IMR-90 (cell line): Measurements from ENCODE around the gene MTMR11. TPM values are rescaled to one million over a fixed set of nuclear protein-coding genes. Genes with fewer than 3 reads are reported as not detected.

ENCODE experiments used
- ATAC-seq: fragments of 200-7000 bp; cut with Tn5 transposase; 2 replicates; pipeline ENCODE4 v1.9.1; 2020; ENCODE audit warnings: low read depth, mild to moderate bottlenecking, moderate library complexity
- BruUV-seq: library from RNA; stranded (reverse); fragments of 400-500 nt; replicated peaks from 2 replicates; lab custom pipeline; 2021; lab: Mats Ljungman, UMichigan
- CTCF ChIA-PET: fragments of 300-600 bp; formaldehyde crosslinking; extraction: SDS; loops from one replicate; lab custom pipeline; 2021; ENCODE audit warnings: antibody characterized with exemption; lab: Yijun Ruan, JAX
- POLR2A ChIA-PET: fragments of 300-600 bp; sonication (Branson Sonifier 250); formaldehyde crosslinking; loops from one replicate; lab custom pipeline; 2022; ENCODE audit warnings: antibody characterized with exemption; ENCODE audit not compliant: unreplicated experiment; lab: Charles Lee
- DNase-seq: peaks from one replicate; pipeline ENCODE4 v3.0.0; 2013
- H2AFZ ChIP-seq: replicated peaks from 2 replicates; pipeline ENCODE3; 2013; ENCODE audit warnings: low read length, mild to moderate bottlenecking; ENCODE audit not compliant: poor library complexity
- H2AK5ac ChIP-seq: 2 replicates; pipeline ENCODE4 v1.6.1; 2013; ENCODE audit warnings: low read depth, low read length, inconsistent platforms
- H2AK9ac ChIP-seq: replicated peaks from 2 replicates; pipeline ENCODE3; 2013; ENCODE audit warnings: mild to moderate bottlenecking, low read depth, low read length, moderate library complexity; ENCODE audit not compliant: poor library complexity
- H2BK120ac ChIP-seq: 2 replicates; pipeline ENCODE4 v1.6.1; 2013; ENCODE audit warnings: low read depth, low read length, inconsistent platforms
- H2BK15ac ChIP-seq: 3 replicates; pipeline ENCODE4 v1.6.1; 2013; ENCODE audit warnings: low read depth, low read length, inconsistent platforms
- H2BK20ac ChIP-seq: 2 replicates; pipeline ENCODE4 v1.6.1; 2013; ENCODE audit warnings: low read depth, mild to moderate bottlenecking, inconsistent platforms, low read length, moderate library complexity
- H2BK5ac ChIP-seq: 2 replicates; pipeline ENCODE4 v1.6.1; 2013; ENCODE audit warnings: mild to moderate bottlenecking, low read depth, low read length, inconsistent platforms; ENCODE audit not compliant: poor library complexity, severe bottlenecking
- H3K14ac ChIP-seq: replicated peaks from 2 replicates; pipeline ENCODE4 v1.6.1; 2013; ENCODE audit warnings: low read depth, low read length, inconsistent platforms
- H3K18ac ChIP-seq: 2 replicates; pipeline ENCODE4 v1.6.1; 2013; ENCODE audit warnings: low read depth, low read length, control low read depth
- H3K23ac ChIP-seq: 2 replicates; pipeline ENCODE4 v1.6.1; 2013; ENCODE audit warnings: low read depth, low read length, inconsistent platforms
- H3K27ac ChIP-seq: 2 replicates; pipeline ENCODE4 v1.5.1; 2013; ENCODE audit warnings: mild to moderate bottlenecking, control low read depth, low read length; ENCODE audit not compliant: insufficient read depth
- H3K27me3 ChIP-seq: 2 replicates; pipeline ENCODE4 v1.6.1; 2013; ENCODE audit warnings: low read length; ENCODE audit not compliant: control insufficient read depth, insufficient read depth
- H3K36me3 ChIP-seq: 2 replicates; pipeline ENCODE4 v1.6.1; 2013; ENCODE audit warnings: low read length, mixed read lengths; ENCODE audit not compliant: control insufficient read depth, insufficient read depth
- H3K4ac ChIP-seq: 2 replicates; pipeline ENCODE4 v1.6.1; 2013; ENCODE audit warnings: low read depth, low read length, inconsistent platforms
- H3K4me1 ChIP-seq: 2 replicates; pipeline ENCODE4 v1.6.1; 2013; ENCODE audit warnings: low read length, mixed read lengths; ENCODE audit not compliant: control insufficient read depth, insufficient read depth
- H3K4me2 ChIP-seq: 2 replicates; pipeline ENCODE4 v1.6.1; 2013; ENCODE audit warnings: low read depth, mild to moderate bottlenecking, control low read depth, low read length, moderate library complexity
- H3K4me3 ChIP-seq: 2 replicates; pipeline ENCODE4 v1.5.1; 2013; ENCODE audit warnings: low read depth, mild to moderate bottlenecking, control low read depth, low read length, moderate library complexity; ENCODE audit not compliant: insufficient read depth
- H3K56ac ChIP-seq: 2 replicates; pipeline ENCODE4 v1.6.1; 2013; ENCODE audit warnings: low read length, inconsistent platforms; ENCODE audit not compliant: insufficient read depth; ENCODE audit errors: extremely low read depth
- H3K79me1 ChIP-seq, 2 experiments: 2 replicates each; pipeline ENCODE4 v1.6.1; 2013; ENCODE audit warnings: low read length in 2 of 2, inconsistent platforms in 1 of 2, low read depth in 1 of 2
- H3K9ac ChIP-seq: 2 replicates; pipeline ENCODE4 v1.6.1; 2013; ENCODE audit warnings: low read depth, low read length, control low read depth
- H3K9me1 ChIP-seq: 2 replicates; pipeline ENCODE4 v1.6.1; 2013; ENCODE audit warnings: low read length, inconsistent platforms; ENCODE audit not compliant: insufficient read depth
- H3K9me3 ChIP-seq: 2 replicates; pipeline ENCODE4 v1.6.1; 2013; ENCODE audit warnings: low read length; ENCODE audit not compliant: control insufficient read depth, insufficient read depth
- H4K20me1 ChIP-seq: 2 replicates; pipeline ENCODE4 v1.6.1; 2013; ENCODE audit warnings: low read length, inconsistent platforms; ENCODE audit not compliant: insufficient read depth
- H4K5ac ChIP-seq: 2 replicates; pipeline ENCODE4 v1.6.1; 2013; ENCODE audit warnings: mild to moderate bottlenecking, low read depth, low read length, control low read depth
- H4K8ac ChIP-seq, 2 experiments: 2 replicates each; pipeline ENCODE4 v1.6.1; 2013; ENCODE audit warnings: low read depth in 2 of 2, low read length in 2 of 2, control low read depth in 1 of 2, inconsistent platforms in 1 of 2
- H4K91ac ChIP-seq: 2 replicates; pipeline ENCODE4 v1.6.1; 2013; ENCODE audit warnings: low read depth, low read length, inconsistent platforms; ENCODE audit not compliant: insufficient read depth
- MXI1 ChIP-seq: IDR thresholded peaks from 2 replicates; pipeline ENCODE4 v1.6.1; 2012; ENCODE audit warnings: low read depth, mild to moderate bottlenecking, low read length, moderate library complexity, borderline replicate concordance
- WGBS, 2 experiments: methylation state at CpG; one replicate each; pipeline versions ENCODE4 v1.1.5 to v1.1.7; 2013; ENCODE audit warnings: missing lambda C conversion rate in 2 of 2; ENCODE audit not compliant: insufficient read length in 1 of 2; ENCODE audit errors: extremely low coverage in 2 of 2; 5-methylcytosine and 5-hydroxymethylcytosine counted together
- dilution Hi-C: fragments of 300-500 bp; cut with HindIII; formaldehyde crosslinking; loops from one replicate; pipeline ENCODE4 v1.14.3; 2018; ENCODE audit warnings: low sequenced_read_pairs; ENCODE audit not compliant: unreplicated experiment
- in situ Hi-C: fragments of 300-500 bp; cut with MboI; formaldehyde crosslinking; loops from 3 replicates; pipeline ENCODE4 v1.14.3; 2019; ENCODE audit warnings: low sequenced_read_pairs, inconsistent platforms, mixed read lengths
- intact Hi-C: fragments of 100-400 bp; cut with micrococcal nuclease; formaldehyde crosslinking; loops from 2 replicates; pipeline ENCODE4 v1.10.0; 2022
- polyA plus RNA-seq, 3 experiments: library from polyadenylated mRNA; depleted of rRNA; stranded (reverse); fragments of >200 nt; gene quantifications; 2 replicates each; pipeline ENCODE4 v1.2.3, GENCODE V29; 2012; ENCODE audit warnings: low replicate concordance in 1 of 3
- total RNA-seq: library from RNA; depleted of rRNA; stranded (reverse); fragments of >200 nt; gene quantifications from 2 replicates; pipeline ENCODE4 v1.2.3, GENCODE V29; 2012

MTMR11 gene
- total and polyA plus RNA-seq, 2 of the 4 experiments (the other 2 are of a cell fraction), result 2.0 to 14.6 TPM

DNA sequence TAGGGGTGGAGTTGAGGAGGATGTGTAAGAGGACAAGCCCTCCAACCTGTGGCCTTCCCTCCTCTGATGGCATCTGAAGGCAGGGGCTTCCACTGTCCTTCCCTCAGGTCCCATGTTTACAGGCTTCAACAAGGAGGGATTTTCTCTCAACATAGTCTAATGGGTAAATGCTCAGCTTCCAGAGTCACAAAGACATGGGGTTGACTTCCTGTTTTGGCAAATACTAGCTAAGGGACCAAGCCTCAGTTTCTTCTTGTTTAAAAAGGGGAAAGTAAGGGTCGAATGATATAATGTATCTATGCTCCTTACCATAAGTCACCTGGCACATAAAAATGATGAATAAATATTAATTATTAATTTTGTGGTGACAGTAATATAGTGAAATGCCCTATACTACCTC lies 22.1 kb downstream of the MTMR11 start:
- no peaks in the 10 kb centered on the region for H3K27me3 ChIP-seq
- H3K27ac ChIP-seq, result no peak overlapping the region
- H4K5ac ChIP-seq, result no peak overlapping the region
- H3K4ac ChIP-seq, result no peak overlapping the region
- H4K8ac ChIP-seq, result no peak overlapping the region
- H3K4me2 ChIP-seq, result no peak overlapping the region
- no peak overlapping the region for H3K56ac ChIP-seq
- H4K20me1 ChIP-seq, result no peaks in the 10 kb centered on the region
- DNase-seq, result no peak
- H3K9ac ChIP-seq, result no peak overlapping the region
- no peaks in the 10 kb centered on the region for H3K9me3 ChIP-seq
- no peak overlapping the region for H2BK20ac ChIP-seq
- no peak overlapping the region for H2BK15ac ChIP-seq
- no peak overlapping the region for H3K18ac ChIP-seq
- POLR2A ChIA-PET, result no interaction called here
- ATAC-seq, result no peak
- H3K9me1 ChIP-seq, result peaks cover 22% of the 10 kb centered on the region
- no peak overlapping the region for H3K14ac ChIP-seq
- no peak overlapping the region for H3K23ac ChIP-seq
- H3K4me3 ChIP-seq, result no peak overlapping the region
- no peak overlapping the region for H2BK5ac ChIP-seq
- intact Hi-C loops (no loop called here), in situ Hi-C loops (no loop called here), dilution Hi-C loops (no loop called here)
- no peak for TF ChIP-seq MXI1
- no peak overlapping the region for H2BK120ac ChIP-seq
- CTCF ChIA-PET, result interaction anchor here (0.6 kb wide), 1 partner anchor 136 kb away, joined by 4 read pairs; no protein-coding TSS in a partner anchor
- H4K91ac ChIP-seq, result no peak overlapping the region
- H3K4me1 ChIP-seq, result peaks cover 12% of the 10 kb centered on the region
- no TSS peak for BruUV-seq
- no peak overlapping the region for H2AK9ac ChIP-seq
- no peak overlapping the region for H2AFZ ChIP-seq
- peaks cover 28% of the 10 kb centered on the region for H3K36me3 ChIP-seq
- H2AK5ac ChIP-seq, result no peak overlapping the region
- WGBS, 2 experiments, result no CpG with 5 or more reads among the region's 1 CpG
- H3K79me1 ChIP-seq, result peaks cover 5 to 30% of the 10 kb centered on the region in 2 experiments; a peak in 3 of 4 replicates
